Gastroesophageal sphincter (tissue), 2 donors: Measurements from ENCODE around the gene DDX10.

Source experiments
- POLR2A ChIP-seq, 2 donors: fragments of 450-650 bp; IDR thresholded peaks; one replicate each; pipeline ENCODE4 v1.6.1; 2017; ENCODE audit warnings: antibody characterized with exemption in 2 of 2, mild to moderate bottlenecking in 2 of 2, moderate library complexity in 1 of 2
- POLR2AphosphoS5 ChIP-seq: sonication (generic); formaldehyde crosslinking; IDR thresholded peaks from one replicate; pipeline ENCODE4 v1.6.1; 2017; ENCODE audit warnings: antibody characterized with exemption

GRCh38 chr11:108895579-108896480, 231.0 kb downstream of the DDX10 start:
- no peak for TF ChIP-seq POLR2A (IDR thresholded peaks at IDR 0.05)
- no peak for TF ChIP-seq POLR2AphosphoS5
